Right lobe of liver (tissue), 6 donors: ENCODE results near the gene TLR9. TPM values are rescaled to one million over a fixed set of nuclear protein-coding genes. Genes with fewer than 3 reads are reported as not detected.

ENCODE experiments used
- ATAC-seq, 4 donors: fragments of 200-7000 bp; cut with Tn5 transposase; one replicate each; pipeline ENCODE4 v1.9.1; 2020; ENCODE audit warnings: mild to moderate bottlenecking in 4 of 4, moderate library complexity in 4 of 4
- DNase-seq, 3 donors: peaks; one replicate each; pipeline ENCODE4 v3.0.0-alpha.2; 2020
- H3K27ac ChIP-seq, 3 donors: fragments of 200-600 bp; one replicate each; pipeline ENCODE4 v1.8.0; 2022
- H3K27me3 ChIP-seq, 2 donors: fragments of 200-600 bp; one replicate each; pipeline ENCODE4 v1.8.0; 2022
- H3K36me3 ChIP-seq, 4 donors: fragments of 200-600 bp; sonication (generic) in 1 of 4; one replicate each; pipeline versions ENCODE4 v1.5.1 to v1.8.0; 2017 to 2022; ENCODE audit warnings: control low read depth in 1 of 4
- H3K4me1 ChIP-seq, 4 donors: fragments of 200-600 bp; sonication (generic) in 1 of 4; one replicate each; pipeline versions ENCODE4 v1.5.1 to v1.8.0; 2017 to 2022; ENCODE audit warnings: control low read depth in 1 of 4
- H3K4me3 ChIP-seq, 3 donors: fragments of 200-600 bp; one replicate each; pipeline ENCODE4 v1.8.0; 2022
- H3K9me3 ChIP-seq, 4 donors: fragments of 200-600 bp; sonication (generic) in 1 of 4; one replicate each; pipeline versions ENCODE4 v1.5.1 to v1.8.0; 2017 to 2022; ENCODE audit warnings: control low read depth in 1 of 4
- POLR2A ChIP-seq: fragments of 450-650 bp; IDR thresholded peaks from one replicate; pipeline ENCODE4 v1.6.1; 2017; ENCODE audit warnings: antibody characterized with exemption, mild to moderate bottlenecking
- WGBS: methylation state at CpG from one replicate; pipeline ENCODE4 v1.1.6; 2018; ENCODE audit warnings: low coverage, low lambda C conversion rate; ENCODE audit not compliant: insufficient coverage; ENCODE audit errors: missing lambda C conversion rate; 5-methylcytosine and 5-hydroxymethylcytosine counted together
- intact Hi-C, 2 donors: fragments of 100-400 bp; cut with DNase I; formaldehyde crosslinking; loops; one replicate each; pipeline versions ENCODE4 v1.11.2 to v1.14.1; 2022
- total RNA-seq, 6 experiments: library from RNA; depleted of rRNA in 2 of 6; stranded (reverse); fragments of >200 nt in 2 of 6; fragmentation: NEBNext Ultra II Directional in 3 of 6; extraction: Animal tissue kit (Norgen Biotek cat#: 25700) in 3 of 6; gene quantifications; one replicate each; pipeline versions ENCODE4 v1.1.0 to v1.2.4, GENCODE V29; 2016 to 2023
- TF ChIP-seq, protein P1 (sequence below), 4 donors: fragments of 200-600 bp in 3 of 4; fragments of 450-650 bp in 1 of 4; IDR thresholded peaks; one replicate each; pipeline versions ENCODE4 v1.5.1 to v1.8.0; 2016 to 2022; ENCODE audit warnings: antibody characterized with exemption in 4 of 4, mild to moderate bottlenecking in 2 of 4
- donor health status: DM: no; HTN: yes; CAD: no.
- donor health status: DM: no; HTN: no; CAD: no.
- donor health status: DM: no; HTN: no; CAD: no.
- donor health status: DM: no; HTN: yes; CAD: no.
- donor health status: DM: no; HTN: yes; CAD: no.

The TLR9 gene
- total RNA-seq, 6 experiments from 2014 or later: 0.12 to 0.59 (median 0.24) TPM; not detected in 2

DNA sequence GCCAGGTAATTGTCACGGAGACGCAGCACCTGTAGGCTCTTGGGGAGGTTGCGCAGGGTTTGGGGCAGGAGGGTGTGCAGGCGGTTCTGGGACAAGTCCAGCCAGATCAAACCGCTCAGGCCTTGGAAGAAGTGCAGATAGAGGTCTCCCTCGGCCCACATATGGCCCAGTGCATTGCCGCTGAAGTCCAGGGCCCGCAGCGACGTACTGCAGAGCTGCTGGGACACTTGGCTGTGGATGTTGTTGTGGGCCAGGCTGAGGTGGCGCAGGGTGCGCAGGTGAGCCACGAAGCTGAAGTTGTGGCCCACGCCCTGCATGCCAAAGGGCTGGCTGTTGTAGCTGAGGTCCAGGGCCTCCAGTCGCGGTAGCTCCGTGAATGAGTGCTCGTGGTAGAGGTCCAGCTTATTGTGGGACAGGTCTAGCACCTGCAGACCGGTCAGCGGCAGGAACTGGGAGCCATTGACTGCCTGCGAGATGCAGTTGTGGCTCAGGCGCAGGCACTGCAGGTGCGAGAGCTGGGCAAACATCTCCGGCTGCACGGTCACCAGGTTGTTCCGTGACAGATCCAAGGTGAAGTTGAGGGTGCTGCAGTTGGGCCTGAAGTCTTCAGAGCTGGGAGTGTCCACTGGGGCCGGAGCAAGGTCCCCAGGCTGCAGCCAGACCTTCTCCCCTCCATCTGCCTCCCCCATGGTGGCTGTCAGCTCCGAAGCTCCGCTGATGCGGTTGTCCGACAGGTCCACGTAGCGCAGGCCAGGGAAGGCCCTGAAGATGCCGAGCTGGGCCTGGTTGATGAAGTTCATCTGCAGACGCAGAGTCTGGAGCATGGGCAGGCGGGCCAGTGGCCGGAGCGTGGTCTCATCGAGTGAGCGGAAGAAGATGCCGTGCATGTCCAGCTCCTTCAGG is 2.9 kb downstream of the TLR9 start:
- Histone ChIP-seq H3K27me3 (no peaks in the 10 kb centered on the region), H3K4me3 (no peak overlapping the region), H3K4me1 (peaks cover 0 to 10% (median 4%) of the 10 kb centered on the region in 4 donors), H3K36me3 (no peaks in the 10 kb centered on the region), H3K9me3 (no peaks in the 10 kb centered on the region), H3K27ac (no peak overlapping the region)
- DNase-seq (peak in 1 of 3 donors; percentile 54), ATAC-seq (no peak)
- WGBS: 60% methylated on average over 1 of the region's 41 CpGs
- intact Hi-C loops: no loop called here
- no peak for TF ChIP-seq POLR2A
- TF ChIP-seq, protein P1, sequence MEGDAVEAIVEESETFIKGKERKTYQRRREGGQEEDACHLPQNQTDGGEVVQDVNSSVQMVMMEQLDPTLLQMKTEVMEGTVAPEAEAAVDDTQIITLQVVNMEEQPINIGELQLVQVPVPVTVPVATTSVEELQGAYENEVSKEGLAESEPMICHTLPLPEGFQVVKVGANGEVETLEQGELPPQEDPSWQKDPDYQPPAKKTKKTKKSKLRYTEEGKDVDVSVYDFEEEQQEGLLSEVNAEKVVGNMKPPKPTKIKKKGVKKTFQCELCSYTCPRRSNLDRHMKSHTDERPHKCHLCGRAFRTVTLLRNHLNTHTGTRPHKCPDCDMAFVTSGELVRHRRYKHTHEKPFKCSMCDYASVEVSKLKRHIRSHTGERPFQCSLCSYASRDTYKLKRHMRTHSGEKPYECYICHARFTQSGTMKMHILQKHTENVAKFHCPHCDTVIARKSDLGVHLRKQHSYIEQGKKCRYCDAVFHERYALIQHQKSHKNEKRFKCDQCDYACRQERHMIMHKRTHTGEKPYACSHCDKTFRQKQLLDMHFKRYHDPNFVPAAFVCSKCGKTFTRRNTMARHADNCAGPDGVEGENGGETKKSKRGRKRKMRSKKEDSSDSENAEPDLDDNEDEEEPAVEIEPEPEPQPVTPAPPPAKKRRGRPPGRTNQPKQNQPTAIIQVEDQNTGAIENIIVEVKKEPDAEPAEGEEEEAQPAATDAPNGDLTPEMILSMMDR (IDR thresholded peaks at IDR 0.05): no peak

DNA sequence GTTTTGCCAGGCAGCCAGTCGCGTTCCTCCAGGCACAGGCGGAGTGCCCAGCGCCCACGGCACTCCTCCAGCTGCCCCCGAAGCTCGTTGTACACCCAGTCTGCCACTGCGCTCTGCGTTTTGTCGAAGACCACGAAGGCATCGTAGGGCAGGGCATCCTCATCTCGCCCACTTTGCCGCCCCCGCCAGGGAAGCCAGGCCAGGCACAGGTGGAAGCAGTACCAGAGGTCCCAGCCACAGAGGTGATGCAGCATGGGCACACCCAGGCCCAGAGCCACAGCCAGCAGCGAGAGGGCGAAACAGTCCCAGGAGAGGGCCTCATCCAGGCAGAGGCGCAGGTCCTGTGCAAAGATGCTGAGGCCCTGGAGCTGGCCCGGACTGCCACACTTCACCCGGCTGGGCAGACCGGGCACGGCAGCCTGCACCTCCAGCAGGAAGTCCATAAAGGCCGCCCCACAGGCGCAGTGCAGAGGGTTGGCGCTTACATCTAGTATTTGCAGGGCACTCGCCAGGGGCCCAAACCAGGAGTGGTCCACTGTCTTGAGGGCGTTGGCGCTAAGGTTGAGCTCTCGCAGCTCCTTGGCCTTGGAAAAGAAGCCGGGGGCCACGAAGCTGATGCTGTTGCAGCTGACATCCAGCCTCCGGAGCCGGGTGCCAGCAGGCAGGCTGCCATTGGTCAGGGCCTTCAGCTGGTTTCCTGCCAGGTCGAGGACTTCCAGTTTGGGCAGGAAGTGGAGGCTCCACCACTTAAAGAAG is 3.7 kb downstream of the TLR9 start:
- Histone ChIP-seq H3K36me3 (no peaks in the 10 kb centered on the region), H3K4me1 (peaks cover 0 to 16% (median 8%) of the 10 kb centered on the region in 4 donors), H3K27me3 (no peaks in the 10 kb centered on the region), H3K9me3 (no peaks in the 10 kb centered on the region), H3K27ac (no peak overlapping the region), H3K4me3 (no peak overlapping the region)
- intact Hi-C loops: no loop called here
- TF ChIP-seq POLR2A: no peak
- TF ChIP-seq, protein P1 (IDR thresholded peaks at IDR 0.05): no peak
- no peak for ATAC-seq
- WGBS: 70% methylated on average over 2 of the region's 34 CpGs
- peak in 1 of 3 donors; percentile 57 for DNase-seq

DNA sequence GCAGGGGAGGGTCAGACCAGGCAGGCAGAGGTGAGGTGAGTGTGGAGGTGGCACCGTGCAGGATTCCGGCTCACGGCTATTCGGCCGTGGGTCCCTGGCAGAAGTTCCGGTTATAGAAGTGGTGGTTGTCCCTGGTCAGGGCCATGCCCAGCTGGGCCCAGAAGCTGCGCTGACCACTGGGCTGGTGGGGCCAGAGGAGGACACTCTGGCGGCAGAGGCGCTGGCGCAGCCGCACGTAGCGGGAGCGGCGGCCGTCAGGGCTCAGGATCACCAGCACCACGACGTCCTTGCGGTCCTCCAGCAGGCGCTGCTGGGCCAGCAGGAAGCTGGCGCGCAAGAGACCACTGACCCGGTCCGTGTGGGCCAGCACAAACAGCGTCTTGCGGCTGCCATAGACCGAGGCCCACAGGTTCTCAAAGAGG is 4.3 kb downstream of the TLR9 start:
- Histone ChIP-seq H3K4me3 (no peak overlapping the region), H3K27ac (no peak overlapping the region), H3K27me3 (no peaks in the 10 kb centered on the region), H3K4me1 (peaks cover 0 to 22% (median 11%) of the 10 kb centered on the region in 4 donors), H3K9me3 (no peaks in the 10 kb centered on the region), H3K36me3 (no peaks in the 10 kb centered on the region)
- peak in 1 of 3 donors; percentile 22 for DNase-seq
- no peak for ATAC-seq
- no peak for TF ChIP-seq POLR2A
- TF ChIP-seq, protein P1 (IDR thresholded peaks at IDR 0.05): no peak
- intact Hi-C loops: no loop called here
- no CpG with 5 or more reads among the region's 27 CpGs for WGBS

DNA sequence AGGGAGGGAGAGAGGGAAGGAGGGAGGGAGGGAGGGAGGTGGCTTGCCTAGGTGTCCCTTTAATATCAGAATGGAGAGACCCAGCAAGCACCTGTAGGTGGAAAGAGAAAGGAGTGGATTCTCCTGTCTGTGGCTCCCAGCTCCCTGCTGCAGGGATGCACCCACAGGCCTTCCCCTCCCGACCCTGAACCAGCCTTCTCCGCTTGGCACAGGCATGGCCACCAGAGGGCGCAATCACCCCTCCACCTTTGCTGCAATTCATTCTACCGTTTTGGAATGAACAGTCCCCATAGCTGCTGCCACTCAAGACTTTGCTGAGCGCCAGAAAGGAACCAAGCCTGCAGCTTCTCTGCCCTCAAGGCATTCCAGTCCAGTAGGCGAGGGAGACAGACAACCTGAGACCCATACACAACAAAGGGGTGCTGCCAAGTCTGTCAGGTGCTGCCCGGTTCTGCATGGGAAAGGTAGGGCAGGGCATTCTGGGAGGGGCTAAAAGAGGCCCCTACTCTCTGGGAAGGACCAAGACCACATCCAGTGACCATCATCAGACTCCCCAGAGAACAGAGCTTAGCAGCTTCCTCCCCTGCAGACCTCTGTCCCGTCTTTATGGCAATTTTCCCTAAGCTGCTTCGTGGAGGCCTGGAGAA is 4.9 kb downstream of the TLR9 start:
- H3K4me3 ChIP-seq: no peak overlapping the region
- no peak for TF ChIP-seq POLR2A
- TF ChIP-seq, protein P1 (IDR thresholded peaks at IDR 0.05): peak; percentile 73 to 93 (median 90)
- peak; percentile 81 to 86 (median 84) for DNase-seq
- no peaks in the 10 kb centered on the region for H3K9me3 ChIP-seq
- ATAC-seq: peak; percentile 48 to 71 (median 64)
- no peak overlapping the region for H3K27ac ChIP-seq
- peaks cover 0 to 2% (median under 1%) of the 10 kb centered on the region in 4 donors for H3K36me3 ChIP-seq
- intact Hi-C loops: no loop called here
- H3K27me3 ChIP-seq: no peaks in the 10 kb centered on the region
- peaks cover 0 to 25% (median 13%) of the 10 kb centered on the region in 4 donors for H3K4me1 ChIP-seq
- WGBS: 15% methylated on average over 4 of the region's 9 CpGs
